ENCODE results near the gene ADRB2. TPM values are rescaled to one million over a fixed set of nuclear protein-coding genes. Genes with fewer than 3 reads are reported as not detected.
A peak's percentile ranks its signal among the peaks of the same experiment; 100 is the strongest.

Gene ADRB2
- total RNA-seq, 1 experiment from 2014 or later, result 2.8 TPM

DNA sequence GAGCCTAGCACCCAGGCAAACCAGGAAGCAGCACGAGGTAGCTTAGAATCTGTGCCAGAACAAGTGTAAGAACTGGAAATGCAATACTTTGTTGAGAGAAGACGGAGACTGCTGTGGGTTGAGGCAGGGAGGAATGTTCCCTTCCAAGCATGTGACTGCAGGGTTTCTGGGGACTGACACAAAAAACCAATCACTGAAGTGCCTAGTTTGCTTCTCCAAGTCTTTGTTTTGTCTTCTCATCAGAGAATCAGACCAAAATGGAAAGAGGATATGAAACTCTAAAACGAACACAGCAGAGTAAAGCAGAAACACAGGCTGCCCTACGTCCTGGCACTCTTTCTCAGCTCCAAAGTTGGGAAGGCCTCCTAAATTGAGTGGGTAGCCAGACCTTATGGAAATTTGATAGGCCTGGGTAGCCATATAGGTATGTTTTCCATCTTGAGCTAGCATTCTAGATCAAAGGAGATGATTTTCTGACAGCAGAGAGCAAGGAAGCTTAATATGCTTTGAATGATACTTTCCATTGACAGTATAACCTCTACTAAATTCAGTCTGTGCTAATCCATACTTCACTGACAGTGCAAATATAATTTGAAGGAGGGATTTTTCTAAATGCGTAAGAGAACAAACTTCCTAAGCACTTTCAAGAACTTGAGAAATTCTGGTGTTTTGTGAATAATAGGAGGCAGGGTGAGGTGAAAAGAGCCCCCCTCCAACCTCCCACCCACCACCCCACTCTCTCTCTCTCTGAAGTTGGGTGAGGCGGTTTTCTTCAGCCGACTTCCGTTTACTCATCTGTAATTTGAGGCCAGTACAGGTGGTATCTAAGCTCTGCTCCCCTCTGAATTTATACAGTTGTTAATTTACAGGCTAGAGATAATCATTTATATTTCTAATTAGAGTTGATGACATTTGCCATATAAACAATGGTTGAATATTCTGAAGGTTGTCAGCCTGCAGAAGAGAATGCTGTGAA is 5.5 kb downstream of the ADRB2 start:
- H3K4me1 ChIP-seq (replicated peaks; ENCODE audit: insufficient read depth), result peaks cover 37% of the 10 kb centered on the region
- TF ChIP-seq EZH2 (IDR thresholded peaks at IDR 0.05; ENCODE audit: low read depth), result no peak
- TF ChIP-seq, protein P1, sequence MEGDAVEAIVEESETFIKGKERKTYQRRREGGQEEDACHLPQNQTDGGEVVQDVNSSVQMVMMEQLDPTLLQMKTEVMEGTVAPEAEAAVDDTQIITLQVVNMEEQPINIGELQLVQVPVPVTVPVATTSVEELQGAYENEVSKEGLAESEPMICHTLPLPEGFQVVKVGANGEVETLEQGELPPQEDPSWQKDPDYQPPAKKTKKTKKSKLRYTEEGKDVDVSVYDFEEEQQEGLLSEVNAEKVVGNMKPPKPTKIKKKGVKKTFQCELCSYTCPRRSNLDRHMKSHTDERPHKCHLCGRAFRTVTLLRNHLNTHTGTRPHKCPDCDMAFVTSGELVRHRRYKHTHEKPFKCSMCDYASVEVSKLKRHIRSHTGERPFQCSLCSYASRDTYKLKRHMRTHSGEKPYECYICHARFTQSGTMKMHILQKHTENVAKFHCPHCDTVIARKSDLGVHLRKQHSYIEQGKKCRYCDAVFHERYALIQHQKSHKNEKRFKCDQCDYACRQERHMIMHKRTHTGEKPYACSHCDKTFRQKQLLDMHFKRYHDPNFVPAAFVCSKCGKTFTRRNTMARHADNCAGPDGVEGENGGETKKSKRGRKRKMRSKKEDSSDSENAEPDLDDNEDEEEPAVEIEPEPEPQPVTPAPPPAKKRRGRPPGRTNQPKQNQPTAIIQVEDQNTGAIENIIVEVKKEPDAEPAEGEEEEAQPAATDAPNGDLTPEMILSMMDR (conservative IDR thresholded peaks at IDR 0.05), result no peak
- peaks cover 40% of the 10 kb centered on the region for H4K20me1 ChIP-seq (ENCODE audit: insufficient read depth)
- no peak for DNase-seq
- no TSS peak for BruUV-seq (replicated peaks)
- H3K79me2 ChIP-seq (ENCODE audit: low read depth), result peaks cover 87% of the 10 kb centered on the region
- peak overlapping the region; percentile 63; the same call in 1 of the 2 replicates for H3K4me3 ChIP-seq
- no peaks in the 10 kb centered on the region for H3K9me2 ChIP-seq (ENCODE audit: insufficient read depth)
- intact Hi-C loops (cut with micrococcal nuclease; ENCODE audit: unreplicated experiment), result no loop called here
- peak overlapping the region; percentile 91 for H3K4me2 ChIP-seq
- H3K9me3 ChIP-seq (ENCODE audit: insufficient read depth, low read depth), result no peaks in the 10 kb centered on the region
- H3K36me3 ChIP-seq (ENCODE audit: low read depth), result peaks cover 14% of the 10 kb centered on the region
- H3F3A ChIP-seq (ENCODE audit: insufficient read depth, low read depth), result no peaks in the 10 kb centered on the region
- CTCF ChIA-PET, result no interaction called here
- no peak overlapping the region for H2AFZ ChIP-seq
- POLR2A ChIA-PET (ENCODE audit: unreplicated experiment), result no interaction called here
- H3K27ac ChIP-seq, result no peak overlapping the region
- no peaks in the 10 kb centered on the region for H3K27me3 ChIP-seq (ENCODE audit: insufficient read depth, low read depth)

DNA sequence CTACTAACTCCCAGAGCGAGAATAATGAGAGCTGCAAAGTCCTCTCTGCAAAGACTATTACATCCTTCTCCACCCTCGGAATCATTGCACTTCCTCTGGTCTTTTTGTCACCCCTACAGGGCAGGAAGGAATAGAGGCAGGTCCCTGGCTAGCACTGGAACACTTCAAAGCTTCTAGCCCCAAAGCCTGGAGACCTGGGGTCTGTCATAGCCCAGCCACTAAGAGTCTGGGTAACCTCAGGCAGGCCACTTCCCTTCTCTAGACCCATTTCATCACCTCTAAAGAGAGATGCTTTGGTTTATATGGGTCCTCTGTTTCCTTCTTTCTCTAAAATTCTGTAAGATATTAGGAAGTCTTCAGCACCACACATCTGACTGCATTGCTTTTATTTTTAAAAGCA is 6.7 kb downstream of the ADRB2 start:
- peaks cover 40% of the 10 kb centered on the region for H4K20me1 ChIP-seq (ENCODE audit: insufficient read depth)
- H3K4me3 ChIP-seq, result no peak overlapping the region; the same call in 1 of the 2 replicates
- no peak overlapping the region for H3K27ac ChIP-seq
- no TSS peak for BruUV-seq (replicated peaks)
- no peaks in the 10 kb centered on the region for H3F3A ChIP-seq (ENCODE audit: insufficient read depth, low read depth)
- CTCF ChIA-PET, result no interaction called here
- H3K9me3 ChIP-seq (ENCODE audit: insufficient read depth, low read depth), result no peaks in the 10 kb centered on the region
- no peak overlapping the region for H2AFZ ChIP-seq
- POLR2A ChIA-PET (ENCODE audit: unreplicated experiment), result no interaction called here
- peaks cover 20% of the 10 kb centered on the region for H3K36me3 ChIP-seq (ENCODE audit: low read depth)
- no peaks in the 10 kb centered on the region for H3K27me3 ChIP-seq (ENCODE audit: insufficient read depth, low read depth)
- peaks cover 37% of the 10 kb centered on the region for H3K4me1 ChIP-seq (replicated peaks; ENCODE audit: insufficient read depth)
- H3K79me2 ChIP-seq (ENCODE audit: low read depth), result peaks cover 79% of the 10 kb centered on the region
- no peak for DNase-seq
- peak overlapping the region; percentile 38; the same call in 1 of the 2 replicates for H3K4me2 ChIP-seq
- no peaks in the 10 kb centered on the region for H3K9me2 ChIP-seq (ENCODE audit: insufficient read depth)
- TF ChIP-seq, protein P1 (conservative IDR thresholded peaks at IDR 0.05), result no peak
- no peak for TF ChIP-seq EZH2 (IDR thresholded peaks at IDR 0.05; ENCODE audit: low read depth)
- intact Hi-C loops (cut with micrococcal nuclease; ENCODE audit: unreplicated experiment), result no loop called here

DNA sequence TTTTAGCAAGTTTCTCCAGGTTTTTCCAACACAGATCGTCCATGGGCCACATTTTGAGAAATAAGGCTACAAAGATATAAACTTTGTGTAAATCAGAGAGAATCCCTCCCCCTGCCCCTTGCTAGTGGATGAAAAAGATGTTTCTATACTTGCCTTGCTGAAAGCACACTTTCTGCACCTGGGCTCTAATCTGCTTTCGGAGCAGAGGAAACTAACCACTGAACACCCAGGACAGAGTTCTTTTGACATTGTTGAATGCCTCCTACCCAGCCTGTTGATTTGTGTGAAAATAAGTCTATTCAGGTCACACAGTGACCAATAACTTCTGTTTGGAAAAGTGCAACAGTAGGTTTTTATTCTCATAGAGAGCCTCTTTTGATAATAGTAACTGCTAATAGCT is 7.5 kb downstream of the ADRB2 start:
- Histone ChIP-seq H3K79me2 (ENCODE audit: low read depth) (peaks cover 71% of the 10 kb centered on the region), H4K20me1 (ENCODE audit: insufficient read depth) (peaks cover 35% of the 10 kb centered on the region), H3F3A (ENCODE audit: insufficient read depth, low read depth) (no peaks in the 10 kb centered on the region), H3K27me3 (ENCODE audit: insufficient read depth, low read depth) (no peaks in the 10 kb centered on the region), H3K4me3 (no peak overlapping the region), H3K27ac (no peak overlapping the region), H3K9me3 (ENCODE audit: insufficient read depth, low read depth) (no peaks in the 10 kb centered on the region), H3K9me2 (ENCODE audit: insufficient read depth) (no peaks in the 10 kb centered on the region), H3K36me3 (ENCODE audit: low read depth) (peaks cover 20% of the 10 kb centered on the region), H3K4me2 (no peak overlapping the region), H3K4me1 (replicated peaks; ENCODE audit: insufficient read depth) (peaks cover 37% of the 10 kb centered on the region), H2AFZ (no peak overlapping the region)
- DNase-seq, result no peak
- CTCF ChIA-PET, result interaction anchor here (0.6 kb wide), 1 partner anchor 102 kb away, joined by 4 read pairs; no protein-coding TSS in a partner anchor
- intact Hi-C loops (cut with micrococcal nuclease; ENCODE audit: unreplicated experiment), result no loop called here
- TF ChIP-seq, protein P1 (conservative IDR thresholded peaks at IDR 0.05), result no peak
- TF ChIP-seq EZH2 (IDR thresholded peaks at IDR 0.05; ENCODE audit: low read depth), result no peak
- POLR2A ChIA-PET (ENCODE audit: unreplicated experiment), result no interaction called here
- BruUV-seq (replicated peaks), result no TSS peak
